ENCODE results near the gene NR4A1. TPM values are rescaled to one million over a fixed set of nuclear protein-coding genes. Genes with fewer than 3 reads are reported as not detected.

NR4A1 gene
- total RNA-seq, 2 donors from 2014 or later = 17.7 to 18.4 TPM

DNA sequence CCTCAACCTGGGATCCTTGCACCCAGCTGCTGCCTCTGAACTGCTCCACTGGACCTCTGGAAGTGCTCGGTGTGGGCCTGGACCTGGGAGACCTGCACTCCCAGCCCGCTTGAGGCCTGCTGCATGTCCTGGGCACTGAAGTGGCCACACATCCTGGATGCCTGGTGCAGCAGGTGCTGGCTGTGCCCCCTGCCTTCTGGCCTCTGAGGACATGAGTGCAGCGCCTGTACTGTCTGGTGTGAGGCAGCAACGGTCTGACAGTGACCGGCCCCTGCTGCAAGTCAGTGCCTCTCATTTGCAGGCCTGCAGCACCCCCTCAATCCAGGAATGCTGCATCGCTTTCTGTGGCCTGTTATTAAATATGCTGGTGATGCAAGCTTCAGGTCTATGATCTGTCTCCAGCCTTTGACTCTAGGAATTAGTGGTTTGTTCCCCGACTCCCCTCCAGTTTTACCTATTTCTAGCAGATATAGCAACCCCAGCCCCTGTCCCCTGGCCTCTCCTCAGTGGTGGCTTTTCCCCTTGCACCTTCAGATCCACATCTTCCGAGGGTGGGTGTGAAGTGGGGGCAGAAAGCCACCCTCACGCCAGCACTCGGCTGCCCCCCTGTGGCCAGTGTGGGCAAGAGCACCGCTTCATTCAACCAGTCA is 31.9 kb downstream of the NR4A1 start:
- peaks cover 3% of the 10 kb centered on the region for H3K36me3 Mint-ChIP-seq (ENCODE audit: low read depth)
- Histone ChIP-seq H3K9ac (ENCODE audit: extremely low read depth, low read length, poor library complexity, severe bottlenecking) (no peak overlapping the region), H3K27ac (ENCODE audit: low read depth, low read length) (no peak overlapping the region), H3K4me3 (ENCODE audit: low read length) (no peak overlapping the region), H3K36me3 (ENCODE audit: control insufficient read depth, insufficient read depth, low read length) (peaks cover 11% of the 10 kb centered on the region), H3K9me3 (ENCODE audit: control insufficient read depth, low read length) (no peaks in the 10 kb centered on the region), H3K4me1 (ENCODE audit: control insufficient read depth, insufficient read depth, low read length) (no peaks in the 10 kb centered on the region), H3K27me3 (ENCODE audit: control insufficient read depth, insufficient read depth, low read length, poor library complexity, severe bottlenecking) (no peaks in the 10 kb centered on the region)
- peaks cover 3% of the 10 kb centered on the region for H3K27me3 Mint-ChIP-seq (ENCODE audit: insufficient read depth)
- 52 to 83% methylated on average over 6 to 11 of the region's 11 CpGs for WGBS, 2 experiments (ENCODE audit: insufficient coverage in 1 of 2, insufficient read length in 1 of 2)
- DNase-seq = peak; percentile 93
- TF ChIP-seq, protein P1, sequence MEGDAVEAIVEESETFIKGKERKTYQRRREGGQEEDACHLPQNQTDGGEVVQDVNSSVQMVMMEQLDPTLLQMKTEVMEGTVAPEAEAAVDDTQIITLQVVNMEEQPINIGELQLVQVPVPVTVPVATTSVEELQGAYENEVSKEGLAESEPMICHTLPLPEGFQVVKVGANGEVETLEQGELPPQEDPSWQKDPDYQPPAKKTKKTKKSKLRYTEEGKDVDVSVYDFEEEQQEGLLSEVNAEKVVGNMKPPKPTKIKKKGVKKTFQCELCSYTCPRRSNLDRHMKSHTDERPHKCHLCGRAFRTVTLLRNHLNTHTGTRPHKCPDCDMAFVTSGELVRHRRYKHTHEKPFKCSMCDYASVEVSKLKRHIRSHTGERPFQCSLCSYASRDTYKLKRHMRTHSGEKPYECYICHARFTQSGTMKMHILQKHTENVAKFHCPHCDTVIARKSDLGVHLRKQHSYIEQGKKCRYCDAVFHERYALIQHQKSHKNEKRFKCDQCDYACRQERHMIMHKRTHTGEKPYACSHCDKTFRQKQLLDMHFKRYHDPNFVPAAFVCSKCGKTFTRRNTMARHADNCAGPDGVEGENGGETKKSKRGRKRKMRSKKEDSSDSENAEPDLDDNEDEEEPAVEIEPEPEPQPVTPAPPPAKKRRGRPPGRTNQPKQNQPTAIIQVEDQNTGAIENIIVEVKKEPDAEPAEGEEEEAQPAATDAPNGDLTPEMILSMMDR (conservative IDR thresholded peaks at IDR 0.05) = peak; percentile 97
- no peak overlapping the region for H3K27ac Mint-ChIP-seq
- no peak overlapping the region for H3K4me3 Mint-ChIP-seq
- peaks cover 13% of the 10 kb centered on the region for H3K4me1 Mint-ChIP-seq
- no peaks in the 10 kb centered on the region for H3K9me3 Mint-ChIP-seq

DNA sequence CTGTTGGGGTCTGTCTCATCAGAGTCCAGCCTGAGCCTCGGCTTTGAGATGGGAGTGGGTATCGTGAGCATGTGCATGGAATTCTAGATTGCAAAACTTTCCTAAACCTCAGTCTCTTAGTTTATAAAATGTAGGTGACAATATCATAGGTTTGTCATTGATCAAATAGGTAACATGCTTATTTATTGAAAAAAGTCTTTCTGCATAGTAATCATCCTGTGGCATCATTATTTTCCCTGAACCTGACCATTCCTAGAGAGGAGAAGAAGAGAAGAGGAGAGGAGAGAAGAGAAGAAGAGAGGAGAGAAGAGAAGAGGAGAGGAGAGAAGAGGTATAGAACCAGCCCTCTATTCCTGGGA is 32.4 kb downstream of the NR4A1 start:
- no peaks in the 10 kb centered on the region for H3K36me3 Mint-ChIP-seq (ENCODE audit: low read depth)
- H3K9ac ChIP-seq (ENCODE audit: extremely low read depth, low read length, poor library complexity, severe bottlenecking) = no peak overlapping the region
- no peaks in the 10 kb centered on the region for H3K9me3 ChIP-seq (ENCODE audit: control insufficient read depth, low read length)
- no peak overlapping the region for H3K27ac Mint-ChIP-seq
- H3K27me3 ChIP-seq (ENCODE audit: control insufficient read depth, insufficient read depth, low read length, poor library complexity, severe bottlenecking) = no peaks in the 10 kb centered on the region
- TF ChIP-seq, protein P1 (conservative IDR thresholded peaks at IDR 0.05) = no peak
- no peak overlapping the region for H3K4me3 ChIP-seq (ENCODE audit: low read length)
- DNase-seq = no peak
- 50 to 60% methylated on average over 2 of the region's 2 CpGs for WGBS, 2 experiments (ENCODE audit: insufficient coverage in 1 of 2, insufficient read length in 1 of 2)
- no peak overlapping the region for H3K4me3 Mint-ChIP-seq
- H3K4me1 Mint-ChIP-seq = peaks cover 13% of the 10 kb centered on the region
- H3K4me1 ChIP-seq (ENCODE audit: control insufficient read depth, insufficient read depth, low read length) = no peaks in the 10 kb centered on the region
- no peaks in the 10 kb centered on the region for H3K9me3 Mint-ChIP-seq
- peaks cover 4% of the 10 kb centered on the region for H3K27me3 Mint-ChIP-seq (ENCODE audit: insufficient read depth)
- peaks cover 6% of the 10 kb centered on the region for H3K36me3 ChIP-seq (ENCODE audit: control insufficient read depth, insufficient read depth, low read length)
- no peak overlapping the region for H3K27ac ChIP-seq (ENCODE audit: low read depth, low read length)

DNA sequence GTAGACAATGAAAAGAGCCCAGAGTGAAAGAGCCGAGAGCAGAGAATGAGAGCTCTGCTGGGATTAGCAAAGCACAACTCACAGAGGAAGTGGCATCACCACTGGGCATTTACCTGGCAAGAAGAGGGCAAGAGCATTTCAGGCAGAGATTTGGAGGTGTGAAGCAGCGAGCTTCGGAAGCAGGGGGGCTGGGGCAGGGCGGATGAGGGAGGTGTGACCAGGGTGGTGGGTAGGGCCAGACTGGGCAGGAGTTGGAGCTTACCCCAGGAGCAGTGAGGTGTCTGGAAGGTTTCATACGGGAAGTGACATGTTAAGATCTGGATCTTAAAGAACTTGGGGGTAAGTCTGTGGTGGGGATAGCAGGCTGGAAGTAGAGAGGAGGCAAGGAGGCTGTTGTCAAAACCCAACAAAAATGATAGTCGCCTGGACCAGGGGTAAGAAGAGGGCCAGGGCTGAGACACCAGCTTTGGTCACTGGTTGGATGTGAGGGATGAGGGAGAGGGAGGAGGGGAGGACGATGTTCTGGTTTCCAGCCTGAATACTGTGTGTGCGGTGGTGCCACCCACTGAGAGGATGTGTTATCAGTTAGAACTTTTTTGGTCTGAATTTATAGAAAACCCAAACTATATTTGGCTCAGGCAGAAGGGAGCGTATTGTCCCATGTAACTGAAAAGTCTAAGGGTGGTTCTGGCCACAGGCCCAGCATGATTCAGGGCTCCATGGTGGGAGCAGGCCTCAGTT is 33.4 kb downstream of the NR4A1 start:
- 86% methylated on average over 8 to 9 of the region's 9 CpGs for WGBS, 2 experiments (ENCODE audit: insufficient coverage in 1 of 2, insufficient read length in 1 of 2)
- H3K27me3 Mint-ChIP-seq (ENCODE audit: insufficient read depth) = peaks cover 6% of the 10 kb centered on the region
- peak; percentile 41 for DNase-seq

More for the DNA sequence above, 33.4 kb downstream of the NR4A1 start:
- H3K27me3 ChIP-seq (ENCODE audit: control insufficient read depth, insufficient read depth, low read length, poor library complexity, severe bottlenecking) = no peaks in the 10 kb centered on the region
- H3K27ac ChIP-seq (ENCODE audit: low read depth, low read length) = no peak overlapping the region
- no peaks in the 10 kb centered on the region for H3K4me1 ChIP-seq (ENCODE audit: control insufficient read depth, insufficient read depth, low read length)
- H3K4me3 Mint-ChIP-seq = no peak overlapping the region
- no peaks in the 10 kb centered on the region for H3K9me3 ChIP-seq (ENCODE audit: control insufficient read depth, low read length)
- peaks cover 13% of the 10 kb centered on the region for H3K4me1 Mint-ChIP-seq
- no peak overlapping the region for H3K4me3 ChIP-seq (ENCODE audit: low read length)
- no peaks in the 10 kb centered on the region for H3K36me3 ChIP-seq (ENCODE audit: control insufficient read depth, insufficient read depth, low read length)
- TF ChIP-seq, protein P1 (conservative IDR thresholded peaks at IDR 0.05) = no peak
- no peak overlapping the region for H3K27ac Mint-ChIP-seq
- no peaks in the 10 kb centered on the region for H3K9me3 Mint-ChIP-seq
- no peaks in the 10 kb centered on the region for H3K36me3 Mint-ChIP-seq (ENCODE audit: low read depth)
- H3K9ac ChIP-seq (ENCODE audit: extremely low read depth, low read length, poor library complexity, severe bottlenecking) = no peak overlapping the region

All from endodermal cell (in vitro differentiated cells).